ENCODE measurements around the gene MPZL2.

DNA sequence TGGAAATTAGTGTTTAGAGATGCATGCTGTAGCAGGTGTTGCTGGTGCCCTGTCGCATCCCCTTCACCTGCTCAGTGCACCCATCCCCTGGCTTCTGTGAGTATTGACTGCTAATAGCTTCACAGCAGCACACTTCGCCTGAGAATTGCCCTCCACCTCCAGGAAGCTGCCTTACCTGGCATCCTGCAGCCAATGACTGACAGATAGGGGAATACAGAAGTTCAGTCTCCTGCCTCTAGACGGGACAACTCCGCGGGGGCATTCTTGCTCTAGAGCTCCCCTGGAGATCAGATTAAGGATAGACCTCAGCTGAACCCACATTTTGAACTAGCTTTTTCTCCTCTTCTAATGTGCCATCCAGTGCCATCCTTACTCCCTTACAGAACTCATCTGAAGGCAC is 31.1 kb upstream of the MPZL2 start:
- TF ChIP-seq, protein P1, sequence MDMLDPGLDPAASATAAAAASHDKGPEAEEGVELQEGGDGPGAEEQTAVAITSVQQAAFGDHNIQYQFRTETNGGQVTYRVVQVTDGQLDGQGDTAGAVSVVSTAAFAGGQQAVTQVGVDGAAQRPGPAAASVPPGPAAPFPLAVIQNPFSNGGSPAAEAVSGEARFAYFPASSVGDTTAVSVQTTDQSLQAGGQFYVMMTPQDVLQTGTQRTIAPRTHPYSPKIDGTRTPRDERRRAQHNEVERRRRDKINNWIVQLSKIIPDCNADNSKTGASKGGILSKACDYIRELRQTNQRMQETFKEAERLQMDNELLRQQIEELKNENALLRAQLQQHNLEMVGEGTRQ (IDR thresholded peaks at IDR 0.05; ENCODE audit: borderline replicate concordance, low read depth, low read length): no peak
- TF ChIP-seq TAF1 (IDR thresholded peaks at IDR 0.05; ENCODE audit: borderline replicate concordance, low read depth, low read length) (no peak), MXI1 (IDR thresholded peaks at IDR 0.05; ENCODE audit: low read depth, low read length) (no peak)

Measured in SK-N-SH (cell line).